ENCODE data around the gene SPX. TPM values are rescaled to one million over a fixed set of nuclear protein-coding genes. Genes with fewer than 3 reads are reported as not detected.

The SPX gene
- total and polyA plus RNA-seq, 7 donors: 0.35 to 0.99 (median 0.68) TPM; not detected in 2

DNA sequence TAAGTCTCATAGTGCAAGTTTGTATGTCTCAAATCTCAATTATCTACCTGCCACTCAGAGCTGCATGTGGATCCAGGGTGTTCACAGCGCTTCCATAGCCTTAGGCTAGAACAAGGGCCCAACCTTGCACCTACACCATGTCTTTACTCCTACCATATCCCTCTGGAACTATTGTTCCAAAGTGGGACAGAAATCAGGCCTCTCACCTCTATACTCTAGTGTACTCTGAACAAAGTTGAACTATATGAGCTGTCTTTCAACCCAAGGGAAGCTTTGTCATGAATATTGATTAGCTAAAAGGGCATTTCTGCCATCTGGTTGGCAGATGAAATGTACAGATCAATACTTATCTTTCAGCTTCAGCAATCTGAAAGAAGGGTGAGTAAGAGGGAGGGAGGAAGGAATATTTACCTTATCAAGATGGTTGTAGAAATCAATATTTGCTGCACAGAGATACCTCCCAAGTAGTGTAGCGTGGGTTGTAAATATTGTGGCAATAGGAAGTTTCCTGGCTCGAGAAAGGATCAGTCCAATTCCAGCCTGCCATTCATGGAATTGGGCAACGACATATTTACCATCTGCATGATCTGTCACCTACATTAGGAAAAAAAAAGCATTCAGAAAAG, 47.8 kb downstream of the SPX start:
- intact Hi-C loops (cut with DNase I): no loop called here
- no peak for DNase-seq
- Histone ChIP-seq H3K4me3 (no peak overlapping the region), H3K27me3 (no peaks in the 10 kb centered on the region), H3K36me3 (no peaks in the 10 kb centered on the region), H3K27ac (no peak overlapping the region), H3K4me1 (no peaks in the 10 kb centered on the region), H3K9me3 (no peaks in the 10 kb centered on the region)
- WGBS, 2 donors: 87 to 88% methylated on average over 4 of the region's 4 CpGs
- TF ChIP-seq POLR2AphosphoS5 (IDR thresholded peaks at IDR 0.05): no peak
- TF ChIP-seq, protein P1, sequence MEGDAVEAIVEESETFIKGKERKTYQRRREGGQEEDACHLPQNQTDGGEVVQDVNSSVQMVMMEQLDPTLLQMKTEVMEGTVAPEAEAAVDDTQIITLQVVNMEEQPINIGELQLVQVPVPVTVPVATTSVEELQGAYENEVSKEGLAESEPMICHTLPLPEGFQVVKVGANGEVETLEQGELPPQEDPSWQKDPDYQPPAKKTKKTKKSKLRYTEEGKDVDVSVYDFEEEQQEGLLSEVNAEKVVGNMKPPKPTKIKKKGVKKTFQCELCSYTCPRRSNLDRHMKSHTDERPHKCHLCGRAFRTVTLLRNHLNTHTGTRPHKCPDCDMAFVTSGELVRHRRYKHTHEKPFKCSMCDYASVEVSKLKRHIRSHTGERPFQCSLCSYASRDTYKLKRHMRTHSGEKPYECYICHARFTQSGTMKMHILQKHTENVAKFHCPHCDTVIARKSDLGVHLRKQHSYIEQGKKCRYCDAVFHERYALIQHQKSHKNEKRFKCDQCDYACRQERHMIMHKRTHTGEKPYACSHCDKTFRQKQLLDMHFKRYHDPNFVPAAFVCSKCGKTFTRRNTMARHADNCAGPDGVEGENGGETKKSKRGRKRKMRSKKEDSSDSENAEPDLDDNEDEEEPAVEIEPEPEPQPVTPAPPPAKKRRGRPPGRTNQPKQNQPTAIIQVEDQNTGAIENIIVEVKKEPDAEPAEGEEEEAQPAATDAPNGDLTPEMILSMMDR (IDR thresholded peaks at IDR 0.05): no peak
- no peak for TF ChIP-seq POLR2A (IDR thresholded peaks at IDR 0.05)
- no peak for TF ChIP-seq EP300 (IDR thresholded peaks at IDR 0.05)

DNA sequence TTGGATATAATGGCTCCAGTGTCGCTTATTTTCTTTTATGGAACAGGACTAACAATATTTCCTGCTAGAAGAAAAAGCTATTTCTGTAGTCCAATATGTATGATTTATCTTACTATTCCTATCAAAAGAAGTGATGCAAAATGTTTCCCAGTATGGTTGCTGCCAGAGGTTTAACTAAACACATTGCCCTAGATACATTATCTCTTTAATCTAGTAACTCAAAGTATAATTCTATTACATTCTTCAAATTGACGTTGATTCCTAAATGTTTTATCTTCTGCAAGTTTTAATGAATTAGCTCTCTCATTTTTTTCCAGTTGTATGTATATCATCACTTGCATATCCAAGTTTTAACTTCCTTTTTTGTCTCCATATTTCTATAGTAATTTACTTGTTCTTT, 50.3 kb downstream of the SPX start:
- intact Hi-C loops (cut with DNase I): no loop called here
- Histone ChIP-seq H3K4me1 (no peaks in the 10 kb centered on the region), H3K27ac (no peak overlapping the region), H3K36me3 (no peaks in the 10 kb centered on the region), H3K4me3 (no peak overlapping the region), H3K9me3 (no peaks in the 10 kb centered on the region), H3K27me3 (no peaks in the 10 kb centered on the region)
- WGBS, 2 donors: 85 to 90% methylated on average over 2 of the region's 2 CpGs
- TF ChIP-seq, protein P1 (IDR thresholded peaks at IDR 0.05): no peak
- TF ChIP-seq EP300 (IDR thresholded peaks at IDR 0.05): no peak
- TF ChIP-seq POLR2A (IDR thresholded peaks at IDR 0.05): no peak
- TF ChIP-seq POLR2AphosphoS5 (IDR thresholded peaks at IDR 0.05): no peak
- no peak for DNase-seq

DNA sequence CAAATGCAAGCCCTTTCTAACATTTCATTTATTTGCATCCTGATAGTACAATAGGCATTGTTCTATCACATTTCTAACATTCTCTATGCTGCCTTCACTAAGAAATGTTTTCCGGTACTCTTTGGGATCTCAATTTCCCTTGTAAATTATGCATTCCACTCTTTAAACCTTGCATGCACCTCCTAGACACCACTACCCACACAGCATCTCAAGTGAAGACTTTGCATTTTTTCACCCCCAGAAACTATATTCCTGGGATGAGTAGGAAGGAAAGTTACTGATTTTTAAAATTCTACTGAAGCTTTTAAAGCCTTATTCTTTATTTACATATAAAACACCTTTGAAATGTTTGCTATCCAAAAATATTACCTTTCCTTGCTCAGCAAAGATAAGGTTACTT, 51.4 kb downstream of the SPX start:
- Histone ChIP-seq H3K27me3 (no peaks in the 10 kb centered on the region), H3K4me3 (no peak overlapping the region), H3K36me3 (no peaks in the 10 kb centered on the region), H3K27ac (no peak overlapping the region), H3K9me3 (no peaks in the 10 kb centered on the region), H3K4me1 (no peaks in the 10 kb centered on the region)
- TF ChIP-seq POLR2A (IDR thresholded peaks at IDR 0.05) (no peak), EP300 (IDR thresholded peaks at IDR 0.05) (no peak), POLR2AphosphoS5 (IDR thresholded peaks at IDR 0.05) (no peak)
- TF ChIP-seq, protein P1 (IDR thresholded peaks at IDR 0.05): no peak
- WGBS, 2 donors: 94 to 97% methylated on average over 1 of the region's 1 CpG
- intact Hi-C loops (cut with DNase I): no loop called here
- DNase-seq: no peak

DNA sequence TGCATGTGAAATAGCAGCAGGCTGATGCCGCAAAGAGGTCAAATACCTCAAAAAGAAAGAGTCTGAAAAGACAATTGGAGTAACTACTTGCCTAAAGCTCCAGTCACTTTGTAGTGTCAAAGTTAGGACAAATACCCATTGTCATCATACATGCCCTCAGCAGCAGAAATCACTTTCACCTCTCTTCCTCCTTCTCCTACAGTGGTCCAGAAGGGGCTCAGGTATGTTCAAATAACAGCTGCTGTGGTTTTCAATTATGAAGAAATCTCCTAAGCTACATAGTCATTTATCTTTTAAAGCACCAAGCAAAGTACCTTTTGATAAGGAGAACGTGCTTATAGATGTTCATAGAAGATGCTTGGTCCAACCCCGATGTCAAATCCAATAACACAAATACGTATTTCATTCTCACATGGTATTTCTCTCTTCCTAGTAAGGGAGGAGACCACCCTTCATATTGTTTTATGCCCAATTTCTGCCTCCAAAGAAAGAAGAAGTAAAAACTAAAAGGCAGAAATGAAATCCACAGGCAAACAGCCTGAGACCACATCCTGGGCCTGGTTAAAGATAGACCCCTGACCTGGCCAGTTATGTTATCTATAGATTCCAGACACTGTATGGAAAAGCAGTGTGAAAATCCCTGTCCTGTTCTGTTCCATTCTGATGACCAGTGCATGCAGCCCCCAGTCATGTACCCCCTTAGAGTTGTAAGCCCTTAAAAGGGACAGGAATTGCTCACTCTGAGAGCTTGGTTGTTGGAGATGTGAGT, 54.8 kb downstream of the SPX start:
- no peak for TF ChIP-seq POLR2AphosphoS5 (IDR thresholded peaks at IDR 0.05)
- no peak for TF ChIP-seq EP300 (IDR thresholded peaks at IDR 0.05)
- TF ChIP-seq, protein P1 (IDR thresholded peaks at IDR 0.05): no peak
- no peak for TF ChIP-seq POLR2A (IDR thresholded peaks at IDR 0.05)
- H3K4me1 ChIP-seq: no peaks in the 10 kb centered on the region
- H3K27me3 ChIP-seq: no peaks in the 10 kb centered on the region
- H3K9me3 ChIP-seq: no peaks in the 10 kb centered on the region
- H3K36me3 ChIP-seq: no peaks in the 10 kb centered on the region
- H3K4me3 ChIP-seq: no peak overlapping the region
- intact Hi-C loops (cut with DNase I): no loop called here
- DNase-seq: no peak
- 77 to 90% methylated on average over 4 of the region's 4 CpGs for WGBS, 2 donors
- no peak overlapping the region for H3K27ac ChIP-seq

Other genes with a start within 250 kb of the SPX start
- gene SLCO1A2, start 191.4 kb upstream of the SPX start, total RNA-seq: not detected
- under 1 TPM in 1 of 3 donors, not detected in 2; under 0.01 TPM for gene SLCO1A2, start 191.4 kb upstream of the SPX start, polyA plus RNA-seq
- gene IAPP, start 153.4 kb upstream of the SPX start, total RNA-seq: not detected
- 1 to 10 TPM in 1 of 3 donors, not detected in 2; 2.4 TPM for gene IAPP, start 153.4 kb upstream of the SPX start, polyA plus RNA-seq
- 10 to 100 TPM; 19.7 to 29.6 (median 25.3) TPM for gene PYROXD1, start 88.6 kb upstream of the SPX start, total RNA-seq
- gene PYROXD1, start 88.6 kb upstream of the SPX start, polyA plus RNA-seq: 10 to 100 TPM; 14.9 to 20.6 (median 20.4) TPM
- 10 to 100 TPM; 30.8 to 44.6 (median 37.1) TPM for gene RECQL, start 24.7 kb upstream of the SPX start, total RNA-seq
- gene RECQL, start 24.7 kb upstream of the SPX start, polyA plus RNA-seq: 10 to 100 TPM in 1 of 3 donors, 1 to 10 TPM in 2; 4.2 to 18.9 (median 8.6) TPM
- gene GOLT1B, start 24.5 kb upstream of the SPX start, total RNA-seq: 10 to 100 TPM; 22.5 to 26.9 (median 25.3) TPM
- gene GOLT1B, start 24.5 kb upstream of the SPX start, polyA plus RNA-seq: 10 to 100 TPM in 2 of 3 donors, 1 to 10 TPM in 1; 7.8 to 18.0 (median 17.1) TPM
- gene GYS2, start 78.6 kb downstream of the SPX start, total RNA-seq: under 1 TPM in 1 of 4 donors, not detected in 3; 0.27 TPM
- gene GYS2, start 78.6 kb downstream of the SPX start, polyA plus RNA-seq: not detected
- gene LDHB, start 131.5 kb downstream of the SPX start, total RNA-seq: 100 to 1,000 TPM; 355 to 424 (median 379) TPM
- 100 to 1,000 TPM; 217 to 404 (median 223) TPM for gene LDHB, start 131.5 kb downstream of the SPX start, polyA plus RNA-seq
- gene KCNJ8, start 248.4 kb downstream of the SPX start, total RNA-seq: 10 to 100 TPM; 17.4 to 20.3 (median 17.8) TPM
- 1 to 10 TPM in 1 of 3 donors, under 1 TPM in 1, not detected in 1; 0.60 to 6.4 TPM for gene KCNJ8, start 248.4 kb downstream of the SPX start, polyA plus RNA-seq